Prostate gland (tissue), 2 donors: ENCODE results near the gene SRGAP1.

Experiments used
- CTCF ChIP-seq, 4 experiments: fragments of 200-600 bp in 2 of 4; fragments of 450-650 bp in 2 of 4; sonication (generic) in 2 of 4; IDR thresholded peaks; 1 replicate in 3 of 4; 2 replicates in 1 of 4; pipeline ENCODE4 v1.5.1; 2016 to 2019; ENCODE audit warnings: antibody characterized with exemption in 4 of 4, mild to moderate bottlenecking in 2 of 4, moderate library complexity in 2 of 4
- POLR2A ChIP-seq: fragments of 450-650 bp; IDR thresholded peaks from one replicate; pipeline ENCODE4 v1.6.1; 2016; ENCODE audit warnings: antibody characterized with exemption, mild to moderate bottlenecking
- POLR2AphosphoS5 ChIP-seq: sonication (generic); formaldehyde crosslinking; IDR thresholded peaks from one replicate; pipeline ENCODE4 v1.6.1; 2017; ENCODE audit warnings: antibody characterized with exemption

- no peak for TF ChIP-seq CTCF (IDR thresholded peaks at IDR 0.05)
- TF ChIP-seq POLR2AphosphoS5, result no peak
- no peak for TF ChIP-seq POLR2A
These were observed 49.3 kb upstream of the SRGAP1 start for GRCh38 chr12:63795032-63795687.
